GM12878 (cell line): ENCODE measurements around the gene RASSF10. TPM values are rescaled to one million over a fixed set of nuclear protein-coding genes. Genes with fewer than 3 reads are reported as not detected.

Experiments
- ATAC-seq: fragments of 200-7000 bp; cut with Tn5 transposase; 3 replicates; pipeline ENCODE4 v1.9.1; 2020; ENCODE audit warnings: mild to moderate bottlenecking, moderate library complexity
- BruUV-seq: library from RNA; stranded (reverse); fragments of 400-500 nt; replicated peaks from 2 replicates; lab custom pipeline; 2021; lab: Mats Ljungman, UMichigan
- CTCF ChIA-PET: fragments of 300-600 bp; sonication (Branson Sonifier 250); formaldehyde crosslinking; extraction: SDS; loops from one replicate; lab custom pipeline; 2021; ENCODE audit warnings: inconsistent platforms; lab: Yijun Ruan, JAX
- POLR2A ChIA-PET: fragments of 350-600 bp; formaldehyde crosslinking; extraction: SDS; loops from one replicate; lab custom pipeline; 2021; ENCODE audit warnings: inconsistent platforms; lab: Charles Lee
- RAD21 ChIA-PET: fragments of 300-600 bp; sonication (Branson Sonifier 250); formaldehyde crosslinking; loops from one replicate; lab custom pipeline; 2023; ENCODE audit warnings: antibody characterized with exemption; ENCODE audit not compliant: unreplicated experiment; lab: Charles Lee
- SMC1A ChIA-PET: fragments of 300-600 bp; sonication (Branson Sonifier 250); formaldehyde crosslinking; loops from one replicate; lab custom pipeline; 2023; ENCODE audit not compliant: unreplicated experiment, uncharacterized antibody; lab: Charles Lee
- DNase-seq: peaks from one replicate; pipeline ENCODE4 v3.0.0-alpha.2; 2011; ENCODE audit warnings: low read depth, low spot score
- FAIRE-seq: peaks from 3 replicates; lab custom pipeline; 2011; peaks lifted over from hg19 to GRCh38; lab: Jason Lieb, UNC
- H2AFZ ChIP-seq: 2 replicates; pipeline ENCODE4 v1.6.0; 2011; ENCODE audit warnings: low read depth, low read length, control low read depth; ENCODE audit not compliant: control insufficient read depth
- H3K27ac ChIP-seq: 2 replicates; pipeline ENCODE4 v1.5.1; 2011; ENCODE audit warnings: control low read depth; ENCODE audit not compliant: control insufficient read depth, insufficient read depth
- H3K27me3 ChIP-seq, 2 experiments: replicated peaks in 1 of 2; 2 replicates each; pipeline versions ENCODE4 v1.6.0 to v1.6.1; 2011; ENCODE audit warnings: low read length in 1 of 2; ENCODE audit not compliant: control insufficient read depth in 2 of 2, insufficient read depth in 2 of 2
- H3K36me3 ChIP-seq, 2 experiments: 2 replicates each; pipeline ENCODE4 v1.5.1; 2011; ENCODE audit warnings: low read length in 1 of 2; ENCODE audit not compliant: control insufficient read depth in 2 of 2, insufficient read depth in 2 of 2
- H3K4me1 ChIP-seq: 2 replicates; pipeline ENCODE4 v1.6.1; 2011; ENCODE audit warnings: mild to moderate bottlenecking, low read length, moderate library complexity, mixed read lengths; ENCODE audit not compliant: control insufficient read depth, insufficient read depth
- H3K4me2 ChIP-seq: 2 replicates; pipeline ENCODE4 v1.6.0; 2011; ENCODE audit warnings: control low read depth; ENCODE audit not compliant: control insufficient read depth, insufficient read depth
- H3K4me3 ChIP-seq: fragments of 200-600 bp; sonication (generic); 2 replicates; pipeline ENCODE4 v1.5.1; 2016
- H3K79me2 ChIP-seq: 2 replicates; pipeline ENCODE4 v1.6.0; 2011; ENCODE audit warnings: low read length; ENCODE audit not compliant: control insufficient read depth, insufficient read depth
- H3K9ac ChIP-seq: 2 replicates; pipeline ENCODE4 v1.8.0; 2011; ENCODE audit warnings: low read length, control low read depth, mixed read lengths; ENCODE audit not compliant: control insufficient read depth, insufficient read depth
- H3K9me3 ChIP-seq: replicated peaks from 3 replicates; pipeline ENCODE4 v1.5.1; 2011; ENCODE audit warnings: mild to moderate bottlenecking, low read length; ENCODE audit not compliant: control insufficient read depth, insufficient read depth
- H4K20me1 ChIP-seq: 2 replicates; pipeline ENCODE4 v1.6.0; 2011; ENCODE audit not compliant: control insufficient read depth, insufficient read depth
- CBX3 ChIP-seq: fragments of 200-600 bp; sonication (generic); IDR thresholded peaks from 2 replicates; pipeline ENCODE4 v1.6.1; 2016; ENCODE audit warnings: low read depth, borderline replicate concordance
- EGR1 ChIP-seq, 2 experiments: IDR thresholded peaks; 1 replicate in 1 of 2; 2 replicates in 1 of 2; pipeline ENCODE4 v1.6.1; 2011 to 2012; ENCODE audit warnings: low read depth in 2 of 2, low read length in 2 of 2, borderline replicate concordance in 1 of 2, mild to moderate bottlenecking in 1 of 2, moderate library complexity in 1 of 2
- ETV6 ChIP-seq, 2 experiments: fragments of 450-650 bp in 1 of 2; IDR thresholded peaks in 1 of 2; conservative IDR thresholded peaks in 1 of 2; 2 replicates each; pipeline ENCODE4 v1.6.1; 2014; ENCODE audit warnings: antibody characterized with exemption in 1 of 2, borderline replicate concordance in 1 of 2, low read depth in 1 of 2, mild to moderate bottlenecking in 1 of 2, moderate library complexity in 1 of 2
- EZH2 ChIP-seq: IDR thresholded peaks from 2 replicates; pipeline ENCODE4 v1.6.1; 2012; ENCODE audit warnings: low read depth, mild to moderate bottlenecking, control low read depth, inconsistent platforms, low read length, borderline replicate concordance; ENCODE audit not compliant: control insufficient read depth
- FOXM1 ChIP-seq: IDR thresholded peaks from 2 replicates; pipeline ENCODE4 v1.6.1; 2012; ENCODE audit warnings: low read depth, mild to moderate bottlenecking, inconsistent platforms, low read length, moderate library complexity
- KDM1A ChIP-seq: fragments of 200-600 bp; sonication (generic); IDR thresholded peaks from 2 replicates; pipeline ENCODE4 v1.6.1; 2016; ENCODE audit warnings: borderline replicate concordance
- MYB ChIP-seq: fragments of 150-350 bp; IDR thresholded peaks from 2 replicates; pipeline ENCODE4 v1.6.1; 2014; ENCODE audit warnings: mild to moderate bottlenecking, low read depth, low read length, borderline replicate concordance
- ZBED1 ChIP-seq: IDR thresholded peaks from 2 replicates; pipeline ENCODE4 v1.6.1; 2016; ENCODE audit warnings: borderline replicate concordance
- WGBS: methylation state at CpG from one replicate; pipeline ENCODE4 v1.1.6; 2016; ENCODE audit warnings: low lambda C conversion rate; ENCODE audit not compliant: insufficient replicate concordance, insufficient coverage; ENCODE audit errors: missing lambda C conversion rate; 5-methylcytosine and 5-hydroxymethylcytosine counted together
- in situ Hi-C: fragments of 300-500 bp; cut with MboI; formaldehyde crosslinking; loops from 9 replicates; pipeline ENCODE4 v1.14.3; 2018; ENCODE audit warnings: mixed read lengths
- intact Hi-C: fragments of 100-400 bp; cut with micrococcal nuclease; formaldehyde crosslinking; loops from one replicate; pipeline ENCODE4 v1.14.2; 2022; ENCODE audit not compliant: unreplicated experiment
- polyA plus RNA-seq, 11 experiments: library from polyadenylated mRNA; depleted of rRNA in 4 of 11; unstranded in 6 of 11; stranded (reverse) in 5 of 11; fragments of >200 nt; fragmentation: Nextera tagmentation in 4 of 11; fragmentation: Illumina TruSeq in 1 of 11; extraction: Ambion mirVana in 4 of 11; extraction: Trizol in 1 of 11; gene quantifications; 1 replicate in 1 of 11; 2 replicates in 10 of 11; pipeline versions ENCODE4 v1.2.1 to v1.2.3, GENCODE V29; 2011 to 2016; ENCODE audit warnings: inconsistent platforms in 2 of 11, missing spikeins in 2 of 11, low read depth in 1 of 11
- total RNA-seq, 4 experiments: library from RNA; depleted of rRNA in 3 of 4; stranded (reverse); fragments of >200 nt in 3 of 4; fragmentation: Illumina TruSeq in 1 of 4; extraction: Trizol in 1 of 4; gene quantifications; 2 replicates each; pipeline versions ENCODE4 v1.2.1 to v1.2.3, GENCODE V29; 2013 to 2021
- TF ChIP-seq, protein P1 (sequence below): fragments of 450-650 bp; IDR thresholded peaks from 2 replicates; pipeline ENCODE4 v1.6.1; 2017; ENCODE audit warnings: mild to moderate bottlenecking, moderate library complexity
- TF ChIP-seq, protein P2 (sequence below): fragments of 450-650 bp; IDR thresholded peaks from 2 replicates; pipeline ENCODE4 v1.6.1; 2016; ENCODE audit warnings: mild to moderate bottlenecking
- TF ChIP-seq, protein P3 (sequence below): fragments of 450-650 bp; formaldehyde crosslinking; IDR thresholded peaks from 2 replicates; pipeline ENCODE4 v1.4.0; 2020; ENCODE audit warnings: mild to moderate bottlenecking, moderate library complexity

The RASSF10 gene
- total and polyA plus RNA-seq, 10 of the 15 experiments (the other 5 are each of a cell fraction or from before 2014, with no cell fraction given), result 0.03 to 0.23 (median 0.09) TPM; not detected in 6

DNA sequence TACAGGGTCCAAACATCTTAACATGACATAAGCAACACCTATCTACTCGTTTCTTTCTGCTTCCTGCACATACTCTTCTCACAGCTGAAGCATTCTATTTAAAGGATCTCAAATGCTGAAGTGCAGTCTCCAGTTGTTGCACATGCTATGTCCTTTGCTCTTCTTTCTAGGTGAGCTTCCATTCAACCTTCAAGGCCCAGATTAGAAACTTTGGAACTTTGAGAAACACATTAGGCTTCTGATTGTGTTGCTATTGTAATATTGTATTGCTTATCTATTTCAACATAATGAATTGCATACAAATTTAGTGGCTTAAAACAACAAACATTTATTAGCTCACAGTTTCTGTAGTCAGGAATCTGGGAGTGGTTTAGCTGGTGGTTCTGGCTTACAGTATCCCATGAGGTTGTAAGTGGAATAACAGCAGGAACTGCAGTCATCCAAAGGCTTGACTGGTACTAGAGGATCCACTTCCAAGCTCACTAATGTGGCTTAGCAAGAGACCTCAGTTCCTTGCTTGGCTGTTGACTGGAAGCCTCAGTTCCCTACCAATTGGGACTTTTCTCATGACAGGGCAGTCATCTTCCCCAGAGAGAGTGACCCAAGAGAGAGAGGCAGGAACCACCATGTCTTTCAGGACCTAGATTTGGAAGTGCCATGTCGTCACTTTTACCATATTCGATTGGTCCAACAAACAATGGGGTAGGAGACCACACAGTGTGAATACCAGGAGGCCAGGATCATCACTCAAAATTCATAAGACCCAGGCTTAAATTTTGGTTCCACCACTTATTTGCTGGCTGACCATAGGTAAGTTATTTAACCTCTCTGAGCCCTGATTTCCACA is 27.2 kb upstream of the RASSF10 start:
- no peaks in the 10 kb centered on the region for H4K20me1 ChIP-seq
- no peak overlapping the region for H3K4me3 ChIP-seq
- no peak for ATAC-seq
- H3K4me2 ChIP-seq, result no peak overlapping the region
- 12% methylated on average over 3 of the region's 3 CpGs for WGBS
- FAIRE-seq, result no peak
- ChIA-PET RAD21 (interaction anchor here (1.1 kb wide), 1 partner anchor 362 kb away, joined by 3 read pairs; no protein-coding TSS in a partner anchor), SMC1A (interaction anchor here (1.0 to 1.9 kb wide), 3 partner anchors 9 to 16 kb away, joined by 3 to 7 read pairs (median 3); no protein-coding TSS in a partner anchor), CTCF (interaction anchor here (0.6 to 1.4 kb wide), 3 partner anchors 16 to 484 kb away, joined by 3 to 5 read pairs (median 3); no protein-coding TSS in a partner anchor), POLR2A (no interaction called here)
- DNase-seq, result no peak
- no peaks in the 10 kb centered on the region for H3K36me3 ChIP-seq
- no peaks in the 10 kb centered on the region for H3K4me1 ChIP-seq
- H3K79me2 ChIP-seq, result no peaks in the 10 kb centered on the region
- intact Hi-C loops, result no loop called here
- no TSS peak for BruUV-seq
- no peak overlapping the region for H3K9ac ChIP-seq
- H3K9me3 ChIP-seq, result no peaks in the 10 kb centered on the region
- in situ Hi-C loops, result no loop called here
- no peaks in the 10 kb centered on the region for H3K27me3 ChIP-seq
- no peak overlapping the region for H2AFZ ChIP-seq
- no peak overlapping the region for H3K27ac ChIP-seq
- TF ChIP-seq FOXM1, result no peak
- no peak for TF ChIP-seq ZBED1
- TF ChIP-seq EGR1 (IDR thresholded peaks at IDR 0.05; ENCODE audit: borderline replicate concordance in 1 of 2, low read depth in 2 of 2, low read length in 2 of 2), result no peak
- TF ChIP-seq KDM1A, result no peak
- TF ChIP-seq, protein P1, sequence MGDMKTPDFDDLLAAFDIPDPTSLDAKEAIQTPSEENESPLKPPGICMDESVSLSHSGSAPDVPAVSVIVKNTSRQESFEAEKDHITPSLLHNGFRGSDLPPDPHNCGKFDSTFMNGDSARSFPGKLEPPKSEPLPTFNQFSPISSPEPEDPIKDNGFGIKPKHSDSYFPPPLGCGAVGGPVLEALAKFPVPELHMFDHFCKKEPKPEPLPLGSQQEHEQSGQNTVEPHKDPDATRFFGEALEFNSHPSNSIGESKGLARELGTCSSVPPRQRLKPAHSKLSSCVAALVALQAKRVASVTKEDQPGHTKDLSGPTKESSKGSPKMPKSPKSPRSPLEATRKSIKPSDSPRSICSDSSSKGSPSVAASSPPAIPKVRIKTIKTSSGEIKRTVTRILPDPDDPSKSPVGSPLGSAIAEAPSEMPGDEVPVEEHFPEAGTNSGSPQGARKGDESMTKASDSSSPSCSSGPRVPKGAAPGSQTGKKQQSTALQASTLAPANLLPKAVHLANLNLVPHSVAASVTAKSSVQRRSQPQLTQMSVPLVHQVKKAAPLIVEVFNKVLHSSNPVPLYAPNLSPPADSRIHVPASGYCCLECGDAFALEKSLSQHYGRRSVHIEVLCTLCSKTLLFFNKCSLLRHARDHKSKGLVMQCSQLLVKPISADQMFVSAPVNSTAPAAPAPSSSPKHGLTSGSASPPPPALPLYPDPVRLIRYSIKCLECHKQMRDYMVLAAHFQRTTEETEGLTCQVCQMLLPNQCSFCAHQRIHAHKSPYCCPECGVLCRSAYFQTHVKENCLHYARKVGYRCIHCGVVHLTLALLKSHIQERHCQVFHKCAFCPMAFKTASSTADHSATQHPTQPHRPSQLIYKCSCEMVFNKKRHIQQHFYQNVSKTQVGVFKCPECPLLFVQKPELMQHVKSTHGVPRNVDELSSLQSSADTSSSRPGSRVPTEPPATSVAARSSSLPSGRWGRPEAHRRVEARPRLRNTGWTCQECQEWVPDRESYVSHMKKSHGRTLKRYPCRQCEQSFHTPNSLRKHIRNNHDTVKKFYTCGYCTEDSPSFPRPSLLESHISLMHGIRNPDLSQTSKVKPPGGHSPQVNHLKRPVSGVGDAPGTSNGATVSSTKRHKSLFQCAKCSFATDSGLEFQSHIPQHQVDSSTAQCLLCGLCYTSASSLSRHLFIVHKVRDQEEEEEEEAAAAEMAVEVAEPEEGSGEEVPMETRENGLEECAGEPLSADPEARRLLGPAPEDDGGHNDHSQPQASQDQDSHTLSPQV, result no peak
- TF ChIP-seq EZH2, result no peak
- TF ChIP-seq CBX3, result no peak
- TF ChIP-seq, protein P2, sequence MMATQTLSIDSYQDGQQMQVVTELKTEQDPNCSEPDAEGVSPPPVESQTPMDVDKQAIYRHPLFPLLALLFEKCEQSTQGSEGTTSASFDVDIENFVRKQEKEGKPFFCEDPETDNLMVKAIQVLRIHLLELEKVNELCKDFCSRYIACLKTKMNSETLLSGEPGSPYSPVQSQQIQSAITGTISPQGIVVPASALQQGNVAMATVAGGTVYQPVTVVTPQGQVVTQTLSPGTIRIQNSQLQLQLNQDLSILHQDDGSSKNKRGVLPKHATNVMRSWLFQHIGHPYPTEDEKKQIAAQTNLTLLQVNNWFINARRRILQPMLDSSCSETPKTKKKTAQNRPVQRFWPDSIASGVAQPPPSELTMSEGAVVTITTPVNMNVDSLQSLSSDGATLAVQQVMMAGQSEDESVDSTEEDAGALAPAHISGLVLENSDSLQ, result no peak
- TF ChIP-seq ETV6 (conservative IDR thresholded peaks at IDR 0.05 in 1 of 2, IDR thresholded peaks at IDR 0.05 in 1 of 2; ENCODE audit: borderline replicate concordance in 1 of 2, low read depth in 1 of 2), result no peak
- TF ChIP-seq, protein P3, sequence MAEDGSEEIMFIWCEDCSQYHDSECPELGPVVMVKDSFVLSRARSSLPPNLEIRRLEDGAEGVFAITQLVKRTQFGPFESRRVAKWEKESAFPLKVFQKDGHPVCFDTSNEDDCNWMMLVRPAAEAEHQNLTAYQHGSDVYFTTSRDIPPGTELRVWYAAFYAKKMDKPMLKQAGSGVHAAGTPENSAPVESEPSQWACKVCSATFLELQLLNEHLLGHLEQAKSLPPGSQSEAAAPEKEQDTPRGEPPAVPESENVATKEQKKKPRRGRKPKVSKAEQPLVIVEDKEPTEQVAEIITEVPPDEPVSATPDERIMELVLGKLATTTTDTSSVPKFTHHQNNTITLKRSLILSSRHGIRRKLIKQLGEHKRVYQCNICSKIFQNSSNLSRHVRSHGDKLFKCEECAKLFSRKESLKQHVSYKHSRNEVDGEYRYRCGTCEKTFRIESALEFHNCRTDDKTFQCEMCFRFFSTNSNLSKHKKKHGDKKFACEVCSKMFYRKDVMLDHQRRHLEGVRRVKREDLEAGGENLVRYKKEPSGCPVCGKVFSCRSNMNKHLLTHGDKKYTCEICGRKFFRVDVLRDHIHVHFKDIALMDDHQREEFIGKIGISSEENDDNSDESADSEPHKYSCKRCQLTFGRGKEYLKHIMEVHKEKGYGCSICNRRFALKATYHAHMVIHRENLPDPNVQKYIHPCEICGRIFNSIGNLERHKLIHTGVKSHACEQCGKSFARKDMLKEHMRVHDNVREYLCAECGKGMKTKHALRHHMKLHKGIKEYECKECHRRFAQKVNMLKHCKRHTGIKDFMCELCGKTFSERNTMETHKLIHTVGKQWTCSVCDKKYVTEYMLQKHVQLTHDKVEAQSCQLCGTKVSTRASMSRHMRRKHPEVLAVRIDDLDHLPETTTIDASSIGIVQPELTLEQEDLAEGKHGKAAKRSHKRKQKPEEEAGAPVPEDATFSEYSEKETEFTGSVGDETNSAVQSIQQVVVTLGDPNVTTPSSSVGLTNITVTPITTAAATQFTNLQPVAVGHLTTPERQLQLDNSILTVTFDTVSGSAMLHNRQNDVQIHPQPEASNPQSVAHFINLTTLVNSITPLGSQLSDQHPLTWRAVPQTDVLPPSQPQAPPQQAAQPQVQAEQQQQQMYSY, result no peak
- no peak for TF ChIP-seq MYB
